Measurements from ENCODE around the gene TMPRSS5. TPM values are rescaled to one million over a fixed set of nuclear protein-coding genes. Genes with fewer than 3 reads are reported as not detected.

The TMPRSS5 gene
- 1.5 TPM for total RNA-seq

DNA sequence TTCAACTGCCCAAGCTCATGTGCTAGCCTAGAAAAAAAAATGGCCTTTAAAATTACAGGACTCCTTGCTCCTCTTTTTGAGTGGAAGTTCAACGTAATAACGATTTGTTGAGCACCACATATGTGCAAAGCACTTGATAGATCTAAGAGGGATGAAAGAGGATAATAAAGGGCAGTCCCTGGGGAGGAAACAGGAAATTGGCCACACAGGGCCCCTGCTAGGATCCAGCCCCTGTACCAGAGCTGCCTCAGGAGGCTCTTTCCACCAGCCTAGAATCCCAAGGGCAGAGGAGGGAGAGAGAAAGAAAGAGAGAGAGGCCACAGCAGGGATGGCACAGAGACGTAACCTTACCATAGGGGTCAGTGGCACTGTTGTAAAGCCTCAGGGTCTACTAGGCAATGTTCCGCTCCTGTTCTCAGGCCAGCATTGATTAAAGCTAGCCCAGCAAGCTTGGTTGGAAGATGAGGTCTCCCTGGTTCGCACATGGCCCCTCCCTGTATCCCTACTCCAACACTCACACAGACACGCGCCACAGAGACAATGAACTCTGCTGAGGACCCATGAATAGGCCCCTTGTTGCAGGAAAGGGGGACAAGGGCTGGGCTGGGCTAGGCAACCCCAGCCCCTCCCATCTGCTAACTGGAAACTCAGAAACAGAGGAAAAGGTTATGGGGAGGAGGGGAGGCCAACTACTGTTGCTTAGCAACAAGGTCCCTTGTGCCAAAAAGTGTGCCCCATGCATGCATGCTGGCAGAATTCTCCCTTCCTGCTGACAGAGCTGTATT, at the start of gene TMPRSS5:
TSS of gene TMPRSS5 (minus strand) at position 438 of the 785 bp plus-strand sequence. CDS start at position 354, 84 bp downstream.

Small RNAs within 50 kb of the gene (small RNA-seq; reads per million reads assigned to genes)
- not detected for gene RPS29P19 (ENCODE audit: low replicate concordance)

Other genes starting within 250 kb of the TMPRSS5 start
- not detected for gene DRD2, start 230.9 kb downstream of the TMPRSS5 start, total RNA-seq
- gene ZW10, start 67.4 kb upstream of the TMPRSS5 start, total RNA-seq: 17.7 TPM
- not detected for gene CLDN25, start 73.5 kb upstream of the TMPRSS5 start, total RNA-seq
- 56.3 TPM for gene USP28, start 169.3 kb upstream of the TMPRSS5 start, total RNA-seq
- not detected for gene HTR3B, start 198.5 kb upstream of the TMPRSS5 start, total RNA-seq